Activated T-cell treated with anti-CD3 and anti-CD28 coated beads for 4 hours (primary cell): ENCODE measurements around the gene SRM.
"Not testable (repeated sequence)": the region's sequence is repeated elsewhere in the genome, so short reads cannot be mapped to it uniquely, and the experiment has no call there.

Experiments used
- DNase-seq: peaks from one replicate; pipeline ENCODE4 v3.0.0-alpha.2; 2020

The SRM gene

GRCh38 chr1:11063937-11064537, 4.2 kb upstream of the SRM start:
- not testable (repeated sequence) for DNase-seq

- no peak for DNase-seq
Measured at GRCh38 chr1:11062965-11063401, 3.2 kb upstream of the SRM start.

- DNase-seq: no peak
Measured at GRCh38 chr1:11061652-11062365, 2.0 kb upstream of the SRM start.

- no peak for DNase-seq
Measured at GRCh38 chr1:11059155-11059967, 457 bp downstream of the SRM start.

GRCh38 chr1:11058595-11059154, 1.1 kb downstream of the SRM start:
- DNase-seq: no peak

GRCh38 chr1:11058026-11058425, 1.8 kb downstream of the SRM start:
- no peak for DNase-seq

GRCh38 chr1:11057477-11057876, 2.3 kb downstream of the SRM start:
- DNase-seq: no peak

- DNase-seq: no peak
Measured at GRCh38 chr1:11056504-11056903, 3.3 kb downstream of the SRM start.

GRCh38 chr1:11055676-11056075, 4.1 kb downstream of the SRM start:
- DNase-seq: no peak

- DNase-seq: no peak
Measured at GRCh38 chr1:11054666-11055065, 5.2 kb downstream of the SRM start.

- DNase-seq: no peak
Measured at GRCh38 chr1:11054181-11054580, 5.6 kb downstream of the SRM start.

- DNase-seq: no peak
Measured at GRCh38 chr1:11053758-11054137, 6.1 kb downstream of the SRM start.

GRCh38 chr1:11052839-11053757, 6.7 kb downstream of the SRM start:
- no peak for DNase-seq

GRCh38 chr1:11051781-11052511, 7.9 kb downstream of the SRM start:
- no peak for DNase-seq

- DNase-seq: not testable (repeated sequence)
Measured at GRCh38 chr1:11051121-11051520, 8.7 kb downstream of the SRM start.

- DNase-seq: no peak
Measured at GRCh38 chr1:11046625-11047365, 13.0 kb downstream of the SRM start, which contains the start of gene MASP2. Gene MASP2, minus strand, starts transcription at chr1:11047239. Its CDS starts 32 bp downstream, at chr1:11047207.

- no peak for DNase-seq
Measured at GRCh38 chr1:11046270-11046566, 13.6 kb downstream of the SRM start.

- DNase-seq: no peak
Measured at GRCh38 chr1:11045428-11046269, 14.2 kb downstream of the SRM start.

GRCh38 chr1:11044849-11045427, 14.9 kb downstream of the SRM start:
- no peak for DNase-seq
